ENCODE results near the gene SORCS3. TPM values are rescaled to one million over a fixed set of nuclear protein-coding genes. Genes with fewer than 3 reads are reported as not detected.

SORCS3 gene
- total RNA-seq, 1 experiment from 2014 or later, result not detected

DNA sequence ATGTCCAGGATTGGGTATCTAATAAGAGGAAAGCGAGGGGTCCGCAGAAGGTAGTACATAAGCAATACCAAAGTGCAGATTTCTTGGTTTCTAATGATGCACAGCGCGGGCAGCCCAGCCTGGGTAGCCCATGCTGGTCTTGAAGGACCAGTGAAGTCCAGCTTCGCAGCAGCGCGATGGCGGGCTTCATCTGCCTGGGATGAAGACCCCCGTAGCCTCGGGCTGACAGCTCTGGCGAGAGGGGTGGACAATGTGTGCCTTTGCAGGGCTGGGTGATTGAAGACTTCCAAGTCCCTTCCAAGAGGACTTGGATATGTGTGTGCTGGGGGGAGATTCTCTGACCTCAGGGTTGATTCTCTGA is 2.2 kb downstream of the SORCS3 start:
- DNase-seq (ENCODE audit: low spot score), result no peak

DNA sequence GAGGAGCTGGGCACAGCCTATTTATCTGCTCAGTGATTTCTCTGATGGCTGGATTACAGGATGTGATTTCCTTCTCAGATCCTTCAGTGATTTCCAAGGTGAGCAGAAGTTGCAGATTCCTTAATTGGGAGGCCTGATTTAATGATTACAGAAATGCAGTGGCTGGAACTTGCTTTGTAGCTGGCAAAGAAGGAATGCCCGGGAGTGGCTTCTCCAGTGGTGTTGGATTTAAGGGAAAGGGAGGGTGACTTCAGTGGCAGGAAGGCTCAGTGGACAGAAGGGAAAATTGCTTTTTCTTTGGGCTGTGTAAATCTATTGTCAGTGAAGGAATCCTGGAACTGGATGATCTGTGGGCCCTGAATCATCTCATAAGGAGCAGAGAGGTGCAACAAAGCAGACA is 5.1 kb downstream of the SORCS3 start:
- DNase-seq (ENCODE audit: low spot score), result no peak

GRCh38 chr10:104648421-104648820 is 7.3 kb downstream of the SORCS3 start:
- DNase-seq (ENCODE audit: low spot score), result no peak

DNA sequence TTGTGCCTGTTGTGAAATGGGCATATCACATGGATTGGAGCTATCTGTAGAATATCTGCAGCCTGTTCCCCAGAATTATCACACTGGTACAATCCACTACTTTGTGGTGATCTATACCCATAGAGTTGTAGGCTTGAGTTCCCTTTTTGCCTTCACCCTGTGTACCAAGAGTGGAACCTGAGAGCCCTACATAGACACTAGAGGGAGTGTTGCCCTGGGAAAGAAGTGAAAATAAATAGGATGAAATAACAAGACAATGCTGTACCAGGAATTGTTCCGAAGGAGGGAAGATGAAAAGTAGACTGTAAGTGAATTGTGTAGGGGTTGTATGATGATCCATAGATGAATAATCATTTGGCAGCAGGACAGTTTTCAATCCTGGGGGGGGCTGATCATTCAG is 9.0 kb downstream of the SORCS3 start:
- DNase-seq (ENCODE audit: low spot score), result peak; percentile 10

DNA sequence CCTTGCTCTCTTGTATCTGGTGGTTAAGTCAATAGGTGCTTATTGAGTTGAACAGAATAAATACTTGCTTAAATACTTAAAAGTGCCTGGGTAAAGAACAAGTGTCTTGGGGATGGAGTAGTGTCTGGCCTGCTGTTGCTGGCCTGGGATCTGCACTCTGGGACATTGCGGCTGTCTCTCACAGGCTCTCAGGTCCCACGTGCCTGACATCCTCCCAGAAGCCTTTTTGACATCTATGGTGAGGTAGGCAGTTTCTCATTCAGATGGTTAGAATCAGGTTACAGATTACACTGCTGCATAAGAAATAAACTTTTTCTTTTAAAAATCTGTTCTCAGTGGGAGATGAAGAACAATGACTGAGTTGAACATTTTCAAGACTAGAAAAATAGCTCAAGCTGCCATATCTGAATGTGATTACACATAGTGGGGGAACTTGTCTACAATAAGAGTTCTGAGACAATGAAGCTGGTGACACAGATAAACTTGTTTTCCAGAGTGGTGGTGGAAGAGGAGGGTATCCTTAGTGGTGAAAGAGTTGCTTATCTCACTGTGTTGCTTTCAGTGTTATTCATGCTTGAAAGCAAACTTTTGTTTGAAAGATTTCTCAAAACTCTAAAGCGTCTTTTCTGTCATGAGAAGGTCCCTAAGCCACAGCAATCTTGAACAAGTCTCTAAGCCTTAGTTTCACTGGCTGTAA is 9.7 kb downstream of the SORCS3 start:
- DNase-seq (ENCODE audit: low spot score), result no peak

DNA sequence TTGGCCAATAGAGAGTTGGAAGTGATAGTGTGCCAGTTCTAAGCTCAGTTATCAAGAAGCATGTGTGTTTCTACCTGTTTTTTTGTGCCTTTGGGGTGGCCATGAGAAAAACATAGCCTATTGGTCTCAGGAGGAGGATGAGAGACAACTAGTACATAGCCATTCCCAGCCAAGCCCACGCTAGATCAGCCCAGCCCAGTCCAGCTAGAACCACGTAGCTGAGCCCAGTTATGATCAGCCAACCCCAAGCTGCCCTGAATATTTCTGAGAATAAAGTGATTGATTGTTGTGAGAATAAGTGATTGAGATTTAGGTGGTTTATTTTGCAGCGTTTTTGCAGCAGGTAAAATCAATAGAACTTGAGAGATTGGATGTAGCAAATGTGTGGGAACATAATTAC is 15.9 kb downstream of the SORCS3 start:
- no peak for DNase-seq (ENCODE audit: low spot score)

DNA sequence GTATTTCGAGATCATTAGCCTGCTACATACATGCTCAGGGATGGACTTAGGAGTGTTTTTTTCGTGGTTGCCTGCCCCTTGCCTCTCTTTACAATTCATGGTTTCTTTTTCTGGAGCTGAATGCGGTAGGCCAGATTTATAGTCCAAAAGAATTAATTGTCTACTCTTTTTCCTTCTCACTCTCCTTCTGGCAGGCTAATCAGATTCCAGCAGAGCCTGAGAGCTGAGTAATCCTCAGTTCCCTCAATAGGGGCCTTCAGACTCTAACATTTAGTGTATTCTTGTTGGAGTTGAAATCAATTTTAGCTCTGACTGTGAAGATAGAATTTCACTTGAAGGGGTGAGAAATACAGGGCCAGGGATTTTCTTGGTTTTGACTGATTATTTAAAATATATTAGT is 16.4 kb downstream of the SORCS3 start:
- no peak for DNase-seq (ENCODE audit: low spot score)

DNA sequence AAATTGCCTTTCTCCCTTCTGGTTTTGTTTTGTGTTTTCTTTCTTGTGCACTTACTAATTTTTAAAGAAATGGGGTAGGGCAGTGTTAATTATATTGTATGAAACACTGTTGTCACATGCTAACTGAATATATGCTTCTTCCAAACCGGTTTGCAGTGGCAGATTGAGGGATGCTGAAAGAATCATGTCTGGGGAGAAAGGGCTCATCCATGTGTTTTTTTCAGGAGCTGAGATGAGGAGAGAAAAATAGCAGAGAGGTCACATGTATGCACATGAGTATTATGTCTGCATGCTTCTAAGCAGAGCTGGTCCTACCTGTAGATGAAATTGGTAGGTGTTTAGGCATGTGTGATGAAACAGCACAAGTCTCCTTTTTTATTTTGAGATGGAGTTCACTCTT is 17.0 kb downstream of the SORCS3 start:
- DNase-seq (ENCODE audit: low spot score), result no peak

DNA sequence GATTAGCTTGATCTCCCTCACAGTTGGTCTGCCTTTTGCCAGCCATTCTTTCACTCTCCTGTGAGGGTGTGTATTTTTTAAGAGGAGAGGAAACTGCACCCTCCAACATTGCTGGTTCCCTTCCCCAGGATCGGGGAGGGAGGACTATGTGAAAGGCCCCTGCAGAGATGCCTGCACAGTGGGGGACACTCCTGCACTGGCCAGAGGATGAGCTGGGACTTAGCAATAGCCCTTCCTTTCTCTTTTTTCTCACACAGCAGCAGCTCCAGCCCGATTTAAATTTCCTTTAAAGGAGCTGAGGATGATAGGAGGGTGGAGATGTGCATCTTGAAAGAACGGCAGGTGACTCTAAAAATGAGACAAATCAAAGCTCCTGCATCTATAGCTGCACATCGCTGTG is 18.7 kb downstream of the SORCS3 start:
- DNase-seq (ENCODE audit: low spot score), result no peak

DNA sequence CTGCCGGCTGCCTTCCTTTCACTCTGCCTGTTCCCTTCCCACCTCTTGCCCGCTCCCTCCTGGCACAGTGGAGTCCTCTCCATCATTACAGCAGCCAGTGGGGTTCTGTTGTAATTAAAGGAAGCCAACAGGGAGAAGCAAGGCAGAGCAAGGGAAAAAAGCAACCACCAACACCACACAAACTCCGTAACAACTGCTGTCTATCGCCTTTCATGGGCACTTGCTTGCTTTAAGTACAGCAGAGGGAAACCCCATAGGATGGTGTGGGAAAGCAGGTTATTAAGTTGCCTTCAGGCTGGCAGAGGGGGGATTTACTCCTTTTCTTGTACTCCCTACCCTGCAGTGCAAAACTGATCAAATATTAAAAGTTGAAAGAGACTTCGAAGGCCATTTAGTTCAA is 22.0 kb downstream of the SORCS3 start:
- no peak for DNase-seq (ENCODE audit: low spot score)

- DNase-seq (ENCODE audit: low spot score), result no peak
These were observed 22.5 kb downstream of the SORCS3 start for GRCh38 chr10:104663563-104663962.

DNA sequence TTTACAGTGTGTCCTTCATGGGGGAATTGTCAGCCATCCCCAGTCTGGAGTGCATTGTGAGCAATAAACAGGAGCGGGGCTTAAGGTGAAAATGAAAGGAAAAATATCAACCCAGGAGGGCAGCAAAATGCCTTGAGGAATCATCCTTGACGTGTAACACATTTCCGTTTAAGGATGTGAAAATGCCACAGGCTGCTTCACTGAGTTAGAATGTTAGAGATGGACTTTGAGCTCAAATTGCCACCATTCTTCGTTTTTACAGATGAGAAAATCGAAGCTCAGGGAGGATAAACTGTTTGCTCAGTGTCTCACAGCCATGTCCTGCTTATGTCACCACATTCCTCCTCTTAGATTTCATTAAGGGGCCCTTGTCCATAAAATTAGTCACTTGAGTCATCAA is 23.1 kb downstream of the SORCS3 start:
- DNase-seq (ENCODE audit: low spot score), result no peak

- DNase-seq (ENCODE audit: low spot score), result no peak
These were observed 24.1 kb downstream of the SORCS3 start for GRCh38 chr10:104665174-104665573.

DNA sequence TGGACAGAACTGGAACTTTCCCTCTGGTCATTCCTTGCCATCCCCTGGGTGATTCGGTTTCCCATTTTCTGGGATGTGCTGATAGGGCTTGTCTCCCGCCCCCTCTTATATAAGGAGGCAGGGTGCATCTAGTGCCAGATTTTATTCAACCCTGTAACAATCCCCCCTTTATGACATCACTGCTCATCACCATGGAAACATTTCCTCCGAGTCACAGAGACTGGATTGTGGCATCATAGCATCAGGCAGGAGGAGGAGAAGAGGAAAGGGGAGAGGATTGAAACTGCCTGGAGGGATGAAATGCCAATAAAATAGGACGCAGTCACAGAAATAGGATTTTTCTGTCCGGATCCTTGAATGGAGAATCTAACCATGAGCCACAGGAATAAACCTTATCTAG is 25.0 kb downstream of the SORCS3 start:
- DNase-seq (ENCODE audit: low spot score), result no peak

DNA sequence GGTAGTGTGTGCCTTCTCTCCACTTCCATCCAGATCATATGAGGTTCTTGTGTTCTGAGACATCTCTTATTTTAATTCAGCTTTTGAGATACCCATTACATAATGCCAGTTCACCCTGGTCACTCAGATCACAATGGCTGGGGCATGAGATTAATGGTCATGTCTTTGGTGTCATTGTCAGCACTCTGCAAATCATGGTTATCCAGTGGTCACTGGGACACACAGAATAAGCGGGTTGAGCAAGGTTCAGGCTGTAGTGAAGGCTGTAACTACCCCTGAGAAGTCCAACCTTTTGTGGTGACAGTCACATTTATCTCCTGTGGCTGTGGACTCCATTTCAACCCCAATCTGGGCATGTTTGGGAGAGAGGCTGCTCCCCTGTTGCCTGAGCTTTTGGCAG is 35.8 kb downstream of the SORCS3 start:
- DNase-seq (ENCODE audit: low spot score), result no peak

GRCh38 chr10:104678658-104679057 is 37.6 kb downstream of the SORCS3 start:
- DNase-seq (ENCODE audit: low spot score), result no peak

DNA sequence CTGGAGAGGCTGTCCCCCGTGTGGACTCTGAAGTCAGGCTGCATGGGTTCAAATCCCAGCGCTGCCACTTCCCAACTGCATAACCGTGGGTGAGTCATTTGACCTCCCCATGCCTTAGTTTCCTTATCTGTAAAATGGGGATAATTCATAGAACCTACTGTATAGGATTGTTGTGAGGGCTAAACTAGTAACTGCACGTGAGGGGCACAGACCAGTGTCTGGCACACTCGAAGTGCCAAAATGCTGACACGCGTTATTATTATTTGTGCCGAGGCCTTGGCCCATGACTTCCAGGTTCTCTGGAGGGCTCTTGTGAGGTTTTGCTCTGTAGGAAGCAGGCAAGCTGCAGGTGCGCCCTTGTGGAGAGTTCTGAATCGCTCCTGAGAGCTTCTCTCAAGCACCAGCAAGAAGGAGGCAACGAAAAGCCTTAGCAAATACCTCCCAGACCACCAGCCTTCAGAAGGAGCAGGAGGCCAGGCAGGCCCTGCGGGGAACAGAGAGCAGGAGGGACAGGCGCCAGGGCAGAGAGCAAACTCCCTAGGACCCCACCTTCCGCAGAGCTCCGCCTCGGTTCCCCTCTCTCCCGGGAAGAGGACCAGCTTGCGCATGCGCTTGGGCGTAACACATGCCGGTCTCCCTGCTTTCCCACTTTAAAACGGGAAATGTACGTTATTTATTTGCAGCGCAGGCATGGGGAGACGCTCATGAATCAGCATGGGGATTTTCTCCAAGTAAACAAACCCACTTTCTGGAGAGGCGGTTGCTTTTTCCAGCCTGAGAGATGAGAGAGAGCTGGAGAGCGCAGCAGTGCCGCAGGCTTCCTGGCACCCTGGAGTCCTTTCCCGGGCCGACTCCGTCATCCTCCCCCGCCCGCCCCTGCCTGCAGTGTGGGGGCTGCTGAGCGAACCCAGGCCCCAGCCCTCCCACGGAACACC is 39.6 kb downstream of the SORCS3 start:
- DNase-seq (ENCODE audit: low spot score), result no peak

- DNase-seq (ENCODE audit: low spot score), result no peak
These were observed 40.4 kb downstream of the SORCS3 start for GRCh38 chr10:104681485-104681884.

- DNase-seq (ENCODE audit: low spot score), result no peak
These were observed 42.5 kb downstream of the SORCS3 start for GRCh38 chr10:104683567-104683966.

GRCh38 chr10:104686829-104687228 is 45.7 kb downstream of the SORCS3 start:
- DNase-seq (ENCODE audit: low spot score), result no peak

DNA sequence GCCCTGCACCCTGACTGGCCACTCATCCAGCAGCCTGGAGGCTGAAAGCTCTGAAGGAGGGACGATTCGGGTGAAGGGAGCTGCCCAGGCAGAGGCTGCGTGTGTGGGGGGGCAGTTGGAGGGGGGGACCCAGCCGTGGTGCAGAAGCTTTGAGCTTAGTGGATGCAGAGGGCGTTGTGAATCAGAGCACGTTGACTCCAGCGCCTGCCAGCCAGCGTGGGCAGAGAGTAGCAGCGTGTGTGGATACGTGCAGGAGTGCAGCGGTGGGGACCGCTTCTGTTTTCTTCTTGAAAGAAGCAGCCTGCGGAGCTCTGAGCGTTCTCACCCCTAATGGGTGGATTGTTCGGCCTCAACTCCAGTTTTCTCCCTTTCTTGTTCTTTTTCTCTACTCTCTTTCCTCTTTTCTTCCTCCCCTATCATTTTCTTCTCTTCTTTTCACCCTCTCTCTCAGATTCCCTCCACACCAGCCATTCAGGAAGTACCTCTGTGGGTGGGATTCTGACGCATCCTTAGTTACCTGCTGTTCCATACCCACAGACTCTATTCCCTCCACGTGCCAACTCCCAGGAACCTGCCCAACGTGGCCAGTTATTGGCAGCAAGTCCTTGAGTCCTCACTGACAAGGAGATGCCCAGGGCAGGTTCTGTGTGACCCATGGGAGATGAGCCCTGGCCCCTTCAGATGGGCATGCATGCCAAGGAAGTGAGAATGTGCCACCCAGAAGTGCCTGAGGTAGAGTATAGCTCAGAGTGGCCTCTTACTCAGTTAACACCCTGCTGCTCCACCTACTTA is 47.4 kb downstream of the SORCS3 start:
- DNase-seq (ENCODE audit: low spot score), result no peak

DNA sequence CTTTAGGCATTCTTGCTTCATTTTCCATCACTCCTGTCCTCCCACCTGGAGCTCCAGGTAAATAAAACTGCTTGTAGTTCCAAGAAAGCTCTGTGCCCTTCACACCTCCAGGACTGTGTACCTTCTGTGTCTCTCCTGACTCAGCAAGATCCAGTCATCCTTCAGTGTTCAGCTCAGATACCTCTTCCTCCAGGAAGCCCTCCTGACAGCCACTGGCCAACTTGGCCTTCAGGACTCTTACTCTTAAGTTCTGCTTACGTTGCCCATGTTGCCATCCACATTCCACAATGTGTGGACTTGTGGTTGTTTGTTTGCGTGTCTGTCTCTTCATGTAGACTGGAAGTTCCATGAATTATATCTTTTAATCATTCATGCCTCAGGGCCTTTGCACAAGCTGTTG is 48.0 kb downstream of the SORCS3 start:
- no peak for DNase-seq (ENCODE audit: low spot score)

All from HT-29 (cell line).